HCT116 (cell line): ENCODE measurements around the gene SH2D7. TPM values are rescaled to one million over a fixed set of nuclear protein-coding genes. Genes with fewer than 3 reads are reported as not detected.

Experiments used
- ATAC-seq: fragments of 200-7000 bp; cut with Tn5 transposase; 2 replicates; pipeline ENCODE4 v1.9.1; 2020; ENCODE audit warnings: mild to moderate bottlenecking, moderate library complexity
- BruUV-seq: library from RNA; stranded (reverse); fragments of 400-500 nt; replicated peaks from 2 replicates; lab custom pipeline; 2021; lab: Mats Ljungman, UMichigan
- CTCF ChIA-PET: fragments of 300-600 bp; sonication (Branson Sonifier 250); formaldehyde crosslinking; loops from one replicate; lab custom pipeline; 2021; ENCODE audit warnings: antibody characterized with exemption; lab: Charles Lee
- POLR2A ChIA-PET: fragments of 300-600, 350-600 bp; sonication (Branson Sonifier 250); formaldehyde crosslinking; loops from one replicate; lab custom pipeline; 2021; ENCODE audit warnings: antibody characterized with exemption; lab: Charles Lee
- RAD21 ChIA-PET, 2 experiments: fragments of 300-600 bp; sonication (Branson Sonifier 250); formaldehyde crosslinking; loops; one replicate each; lab custom pipeline; 2023; ENCODE audit warnings: low total read pairs in 2 of 2; ENCODE audit not compliant: uncharacterized antibody in 2 of 2, unreplicated experiment in 2 of 2, low non-redundant PET in 1 of 2; lab: Charles Lee
- DNase-seq: peaks from one replicate; pipeline ENCODE4 v3.0.0-alpha.2; 2010; ENCODE audit warnings: low read depth, low spot score
- H2AFZ ChIP-seq: fragments of 200-600 bp; shearing (Covaris generic), sonication (generic); 2 replicates; pipeline ENCODE4 v1.6.1; 2017; ENCODE audit warnings: low read depth, mixed run types, mixed read lengths, antibody characterized with exemption, low read length; ENCODE audit not compliant: poor library complexity, severe bottlenecking
- H3K27ac ChIP-seq: 2 replicates; pipeline ENCODE4 v1.5.1; 2012; ENCODE audit warnings: low read depth, low read length
- H3K27me3 ChIP-seq: fragments of 200-600 bp; sonication (generic); 2 replicates; pipeline ENCODE4 v1.6.1; 2016; ENCODE audit warnings: mixed run types, low read length, mixed read lengths; ENCODE audit not compliant: insufficient read depth
- H3K36me3 ChIP-seq, 2 experiments: fragments of 200-500 bp in 1 of 2; fragments of 200-600 bp in 1 of 2; sonication (Bioruptor generic) in 1 of 2; sonication (generic) in 1 of 2; 2 replicates each; pipeline versions ENCODE4 v1.5.1 to v1.6.1; 2014 to 2016; ENCODE audit warnings: low read length in 2 of 2, inconsistent platforms in 1 of 2, mixed read lengths in 1 of 2, mixed run types in 1 of 2; ENCODE audit not compliant: insufficient read depth in 2 of 2, control insufficient read depth in 1 of 2
- H3K4me1 ChIP-seq, 2 experiments: fragments of 200-600 bp in 1 of 2; sonication (generic) in 1 of 2; 2 replicates each; pipeline versions ENCODE4 v1.5.1 to v1.6.1; 2012 to 2017; ENCODE audit warnings: low read length in 2 of 2, inconsistent platforms in 1 of 2, mild to moderate bottlenecking in 1 of 2, mixed read lengths in 1 of 2, mixed run types in 1 of 2, moderate library complexity in 1 of 2; ENCODE audit not compliant: insufficient read depth in 2 of 2, control insufficient read depth in 1 of 2
- H3K4me2 ChIP-seq: fragments of 200-600 bp; sonication (generic); 2 replicates; pipeline ENCODE4 v1.6.1; 2017; ENCODE audit warnings: mixed run types, low read length, mixed read lengths
- H3K4me3 ChIP-seq, 2 experiments: fragments of 200-600 bp in 1 of 2; sonication (generic) in 1 of 2; replicated peaks in 1 of 2; 2 replicates each; pipeline ENCODE4 v1.5.1; 2011 to 2016; ENCODE audit warnings: low read length in 2 of 2, control low read depth in 1 of 2, low read depth in 1 of 2, mild to moderate bottlenecking in 1 of 2, mixed read lengths in 1 of 2, mixed run types in 1 of 2
- H3K79me2 ChIP-seq: fragments of 200-600 bp; sonication (generic); 2 replicates; pipeline ENCODE4 v1.6.1; 2017; ENCODE audit warnings: mild to moderate bottlenecking, mixed run types, low read length, moderate library complexity, mixed read lengths; ENCODE audit not compliant: insufficient read depth
- H3K9ac ChIP-seq: fragments of 200-600 bp; sonication (generic); 2 replicates; pipeline ENCODE4 v1.6.1; 2016; ENCODE audit warnings: low read length, mixed read lengths
- H3K9me2 ChIP-seq: fragments of 200-600 bp; sonication (generic), shearing (Covaris generic); 2 replicates; pipeline ENCODE4 v1.6.1; 2017; ENCODE audit warnings: mixed run types, mild to moderate bottlenecking, moderate library complexity; ENCODE audit not compliant: insufficient read depth
- H3K9me3 ChIP-seq, 2 experiments: fragments of 200-500 bp in 1 of 2; fragments of 200-600 bp in 1 of 2; sonication (Bioruptor generic) in 1 of 2; sonication (generic) in 1 of 2; 2 replicates each; pipeline ENCODE4 v1.6.1; 2014 to 2017; ENCODE audit warnings: low read length in 2 of 2, mixed read lengths in 2 of 2, inconsistent platforms in 1 of 2, low read depth in 1 of 2, mild to moderate bottlenecking in 1 of 2, mixed run types in 1 of 2, moderate library complexity in 1 of 2; ENCODE audit not compliant: control insufficient read depth in 1 of 2, insufficient read depth in 1 of 2
- H4K20me1 ChIP-seq: fragments of 200-600 bp; sonication (generic), shearing (Covaris generic); 2 replicates; pipeline ENCODE4 v1.6.1; 2017; ENCODE audit warnings: mixed run types, mild to moderate bottlenecking, moderate library complexity; ENCODE audit not compliant: insufficient read depth
- CEBPB ChIP-seq: IDR thresholded peaks from 2 replicates; pipeline ENCODE4 v1.6.1; 2012; ENCODE audit warnings: low read depth
- CTCF ChIP-seq, 3 experiments: fragments of 200-600 bp in 1 of 3; sonication (generic) in 1 of 3; IDR thresholded peaks in 2 of 3; conservative IDR thresholded peaks in 1 of 3; 2 replicates each; pipeline ENCODE4 v1.5.1; 2012 to 2017; ENCODE audit warnings: low read depth in 2 of 3, low read length in 2 of 3, antibody characterized with exemption in 1 of 3, borderline replicate concordance in 1 of 3, control low read depth in 1 of 3, mild to moderate bottlenecking in 1 of 3, mixed read lengths in 1 of 3, mixed run types in 1 of 3, moderate library complexity in 1 of 3; ENCODE audit not compliant: insufficient read depth in 1 of 3
- EGR1 ChIP-seq: IDR thresholded peaks from 2 replicates; pipeline ENCODE4 v1.6.1; 2012; ENCODE audit warnings: low read depth
- EZH2phosphoT487 ChIP-seq: fragments of 200-600 bp; IDR thresholded peaks from 2 replicates; pipeline ENCODE4 v1.6.1; 2018; ENCODE audit warnings: antibody characterized with exemption, borderline replicate concordance
- JUND ChIP-seq: IDR thresholded peaks from 2 replicates; pipeline ENCODE4 v1.6.1; 2012
- POLR2AphosphoS5 ChIP-seq: IDR thresholded peaks from 2 replicates; pipeline ENCODE4 v1.6.1; 2011; ENCODE audit warnings: mild to moderate bottlenecking, low read depth, low read length, moderate library complexity
- RAD21 ChIP-seq: IDR thresholded peaks from 2 replicates; pipeline ENCODE4 v1.6.1; 2012; ENCODE audit warnings: low read depth, mild to moderate bottlenecking
- SIN3A ChIP-seq: IDR thresholded peaks from 2 replicates; pipeline ENCODE4 v1.6.1; 2012; ENCODE audit warnings: low read depth
- SRF ChIP-seq: IDR thresholded peaks from 2 replicates; pipeline ENCODE4 v1.6.1; 2012; ENCODE audit warnings: low read depth
- YY1 ChIP-seq: IDR thresholded peaks from 2 replicates; pipeline ENCODE4 v1.6.1; 2011; ENCODE audit warnings: low read length, low read depth, moderate library complexity, mild to moderate bottlenecking; ENCODE audit not compliant: insufficient replicate concordance; ENCODE audit errors: extremely low read depth
- ZBTB33 ChIP-seq: IDR thresholded peaks from 2 replicates; pipeline ENCODE4 v1.6.1; 2011; ENCODE audit warnings: mild to moderate bottlenecking, low read length, moderate library complexity; ENCODE audit not compliant: insufficient replicate concordance; ENCODE audit errors: extremely low read depth
- intact Hi-C: fragments of 100-400 bp; cut with micrococcal nuclease; formaldehyde crosslinking; loops from 2 replicates; pipeline ENCODE4 v1.10.0; 2022
- total RNA-seq: library from RNA; stranded (reverse); gene quantifications from one replicate; pipeline ENCODE4 v1.2.1, GENCODE V29; 2021; ENCODE audit not compliant: unreplicated experiment

Gene SH2D7
- total RNA-seq, 1 experiment from 2014 or later, result not detected

- TF ChIP-seq SIN3A, result no peak
- TF ChIP-seq ZBTB33, result no peak
- TF ChIP-seq JUND, result no peak
- TF ChIP-seq CTCF (IDR thresholded peaks at IDR 0.05 in 2 of 3, conservative IDR thresholded peaks at IDR 0.05 in 1 of 3; ENCODE audit: borderline replicate concordance in 1 of 3, insufficient read depth in 1 of 3, low read depth in 2 of 3, low read length in 2 of 3), result no peak
- no peak for TF ChIP-seq EZH2phosphoT487
- TF ChIP-seq RAD21, result no peak
- no peak for TF ChIP-seq POLR2AphosphoS5
- no peak for TF ChIP-seq CEBPB
- TF ChIP-seq YY1, result no peak
- TF ChIP-seq EGR1, result no peak
- TF ChIP-seq SRF, result no peak
- TF ChIP-seq, all 23 proteins: peak for 0
- RAD21 ChIA-PET, result no interaction called here
- Histone ChIP-seq H3K4me2 (no peak overlapping the region), H3K4me1 (peaks cover 8 to 14% of the 10 kb centered on the region in 2 experiments; a peak in 2 of 4 replicates), H3K4me3 (no peak overlapping the region), H3K36me3 (no peaks in the 10 kb centered on the region; a peak in 1 of 4 replicates), H3K79me2 (peaks cover 36% of the 10 kb centered on the region; the same call in 1 of the 2 replicates), H3K9me2 (no peaks in the 10 kb centered on the region), H3K9me3 (no peaks in the 10 kb centered on the region), H3K27ac (no peak overlapping the region), H3K9ac (no peak overlapping the region), H3K27me3 (no peaks in the 10 kb centered on the region), H4K20me1 (no peaks in the 10 kb centered on the region), H2AFZ (no peak overlapping the region)
- POLR2A ChIA-PET, result no interaction called here
- DNase-seq, result no peak
- intact Hi-C loops, result no loop called here
- CTCF ChIA-PET, result no interaction called here
- no TSS peak for BruUV-seq
- ATAC-seq, result no peak
These were observed 22.2 kb upstream of the SH2D7 start for GRCh38 chr15:78070049-78070700.
